ENCODE data around the gene DDRGK1.

GRCh38 chr20:3177746-3178485 is 26.6 kb downstream of the DDRGK1 start:
- TF ChIP-seq CTCF (IDR thresholded peaks at IDR 0.05) (no peak), ZFX (IDR thresholded peaks at IDR 0.05; ENCODE audit: borderline replicate concordance) (no peak)

Measured in 22Rv1 (cell line).